ENCODE measurements around the gene NLGN3.
"Not testable (repeated sequence)": the region's sequence is repeated elsewhere in the genome, so short reads cannot be mapped to it uniquely, and the experiment has no call there.

Gene NLGN3

GRCh38 chrX:71173440-71173839 lies 28.8 kb downstream of the NLGN3 start:
- no peak for DNase-seq

- DNase-seq, result no peak
These were observed 30.2 kb downstream of the NLGN3 start for GRCh38 chrX:71174795-71175194.

GRCh38 chrX:71175531-71175930 lies 30.9 kb downstream of the NLGN3 start:
- DNase-seq, result no peak

- no peak for DNase-seq
These were observed 32.7 kb downstream of the NLGN3 start for GRCh38 chrX:71177327-71177726.

GRCh38 chrX:71178908-71179307 lies 34.3 kb downstream of the NLGN3 start:
- peak; percentile 42 to 53 for DNase-seq

GRCh38 chrX:71180579-71181265 lies 36.1 kb downstream of the NLGN3 start:
- not testable (repeated sequence) for DNase-seq

GRCh38 chrX:71181558-71181909 lies 36.9 kb downstream of the NLGN3 start:
- DNase-seq, result no peak

GRCh38 chrX:71181910-71182799 lies 37.5 kb downstream of the NLGN3 start:
- DNase-seq, result peak; percentile 84 to 87

GRCh38 chrX:71182871-71183270 lies 38.2 kb downstream of the NLGN3 start:
- DNase-seq, result no peak

- no peak for DNase-seq
These were observed 38.7 kb downstream of the NLGN3 start for GRCh38 chrX:71183341-71183740.

- DNase-seq, result no peak
These were observed 39.5 kb downstream of the NLGN3 start for GRCh38 chrX:71184092-71184491.

- no peak for DNase-seq
These were observed 40.3 kb downstream of the NLGN3 start for GRCh38 chrX:71184803-71185495.

- DNase-seq, result no peak
These were observed 46.6 kb downstream of the NLGN3 start for GRCh38 chrX:71191248-71191647.

- no peak for DNase-seq
These were observed 51.5 kb downstream of the NLGN3 start for GRCh38 chrX:71195964-71196649.

GRCh38 chrX:71198066-71198465 lies 53.4 kb downstream of the NLGN3 start:
- DNase-seq, result no peak

- DNase-seq, result no peak
These were observed 54.8 kb downstream of the NLGN3 start for GRCh38 chrX:71199252-71200008.

- DNase-seq, result no peak
These were observed 66.2 kb downstream of the NLGN3 start for GRCh38 chrX:71210816-71211215.

GRCh38 chrX:71212536-71212935 lies 67.9 kb downstream of the NLGN3 start:
- DNase-seq, result no peak

GRCh38 chrX:71214152-71214551 lies 69.5 kb downstream of the NLGN3 start:
- DNase-seq, result no peak

- DNase-seq, result no peak
These were observed 70.1 kb downstream of the NLGN3 start for GRCh38 chrX:71214604-71215337.

- no peak for DNase-seq
These were observed 70.8 kb downstream of the NLGN3 start for GRCh38 chrX:71215338-71215912.

All from hippocampal formation (tissue), 2 donors.